Choroid plexus epithelial cell (primary cell): ENCODE measurements around the gene SGSH.
"Not testable (repeated sequence)": the region's sequence is repeated elsewhere in the genome, so short reads cannot be mapped to it uniquely, and the experiment has no call there.

Source experiments
- DNase-seq: peaks from one replicate; pipeline ENCODE4 v3.0.0-alpha.2; 2010; ENCODE audit warnings: low read depth
- H3K4me3 ChIP-seq: 2 replicates; pipeline ENCODE4 v1.5.1; 2011; ENCODE audit warnings: low read depth, mild to moderate bottlenecking, control low read depth, low read length, moderate library complexity
- CTCF ChIP-seq: conservative IDR thresholded peaks from 2 replicates; pipeline ENCODE4 v1.5.1; 2011; ENCODE audit warnings: low read depth, mild to moderate bottlenecking, control low read depth, inconsistent platforms, low read length, moderate library complexity

The SGSH gene

GRCh38 chr17:80260069-80260535 lies 40.0 kb upstream of the SGSH start:
- TF ChIP-seq CTCF = no peak
- peak overlapping the region; percentile 59 for H3K4me3 ChIP-seq
- DNase-seq = peak; percentile 76

- H3K4me3 ChIP-seq = peak overlapping the region; percentile 59
- DNase-seq = no peak
- no peak for TF ChIP-seq CTCF
These were observed 39.4 kb upstream of the SGSH start for GRCh38 chr17:80259457-80260068.

GRCh38 chr17:80258296-80258695 lies 38.2 kb upstream of the SGSH start:
- DNase-seq, H3K4me3 ChIP-seq: not testable (repeated sequence)

- TF ChIP-seq CTCF = no peak
- no peak for DNase-seq
These were observed 37.6 kb upstream of the SGSH start for GRCh38 chr17:80257716-80258213.

DNA sequence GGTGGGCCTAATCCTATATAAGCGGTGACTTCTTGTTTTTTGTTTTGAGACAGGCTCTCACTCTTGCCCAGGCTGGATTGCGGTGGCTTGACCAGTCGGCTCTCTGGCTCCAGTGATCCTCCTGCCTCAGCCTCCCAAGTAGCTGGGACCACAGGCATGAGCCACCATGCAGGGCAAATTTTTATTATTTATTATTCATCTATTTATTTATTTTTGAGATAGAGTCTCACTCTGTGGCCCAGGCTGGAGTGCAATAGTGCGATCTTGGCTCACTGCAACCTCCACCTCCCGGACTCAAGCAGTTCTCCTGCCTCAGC lies 35.9 kb upstream of the SGSH start:
- no peak for TF ChIP-seq CTCF
- DNase-seq = no peak
- H3K4me3 ChIP-seq = no peak overlapping the region

More at GRCh38 chr17:80257716-80258213, 37.6 kb upstream of the SGSH start:
- no peak overlapping the region for H3K4me3 ChIP-seq

GRCh38 chr17:80254396-80255251 lies 34.5 kb upstream of the SGSH start:
- DNase-seq = peak; percentile 86
- no peak for TF ChIP-seq CTCF
- H3K4me3 ChIP-seq = no peak overlapping the region

DNA sequence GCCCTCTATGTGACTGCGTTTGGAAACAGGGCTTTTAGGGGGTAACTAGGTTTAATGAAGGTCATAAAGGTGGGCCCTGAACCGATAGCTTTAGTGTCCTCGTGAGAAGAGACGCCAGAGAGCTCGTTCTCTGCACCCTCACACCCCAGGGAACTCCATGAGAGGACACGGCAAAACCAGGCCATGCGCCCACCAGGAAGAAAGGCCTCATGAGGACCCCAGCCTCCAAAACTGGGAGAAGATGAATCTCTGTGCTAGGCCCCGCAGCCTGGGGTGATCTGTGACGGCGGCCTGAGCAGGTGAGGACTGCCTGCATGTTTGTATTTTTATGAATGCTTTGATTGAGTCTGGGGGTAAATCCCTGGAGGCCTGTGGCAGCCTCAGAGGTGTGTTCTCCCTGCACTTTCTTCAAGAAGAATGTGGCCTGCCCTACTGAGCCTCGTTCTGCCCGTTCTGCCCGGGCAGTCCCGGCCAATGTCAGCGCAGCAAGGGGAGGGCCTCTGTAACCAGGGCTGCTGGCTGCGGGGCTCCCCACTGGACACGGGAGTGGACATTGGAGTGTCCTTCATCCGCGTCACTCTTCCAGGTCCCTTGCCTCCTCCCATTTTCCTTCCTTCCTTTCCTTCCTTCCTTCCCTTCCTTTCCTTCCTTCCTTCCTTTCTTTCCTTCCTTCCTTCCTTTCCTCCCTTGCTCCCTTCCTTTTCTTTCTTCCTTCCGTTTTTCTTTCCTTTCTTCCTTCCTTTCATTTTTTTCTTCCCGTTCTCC lies 33.7 kb upstream of the SGSH start:
- no peak for TF ChIP-seq CTCF
- DNase-seq = no peak
- H3K4me3 ChIP-seq = no peak overlapping the region
